Duodenal mucosa (tissue), 2 donors: Measurements from ENCODE around the gene SLC27A3.
"Not testable (repeated sequence)": the region's sequence is repeated elsewhere in the genome, so short reads cannot be mapped to it uniquely, and the experiment has no call there.

Source experiments
- H3K27ac ChIP-seq: one replicate; pipeline ENCODE4 v1.7.0; 2013; ENCODE audit warnings: low read depth, low read length
- H3K27me3 ChIP-seq, 2 donors: one replicate each; pipeline ENCODE4 v1.7.0; 2013; ENCODE audit warnings: low read length in 2 of 2, control low read depth in 1 of 2; ENCODE audit not compliant: insufficient read depth in 2 of 2, control insufficient read depth in 1 of 2
- H3K36me3 ChIP-seq, 2 donors: one replicate each; pipeline ENCODE4 v1.7.0; 2013; ENCODE audit warnings: low read length in 2 of 2, control low read depth in 1 of 2; ENCODE audit not compliant: insufficient read depth in 2 of 2, control insufficient read depth in 1 of 2
- H3K4me1 ChIP-seq, 2 donors: one replicate each; pipeline ENCODE4 v1.7.0; 2013; ENCODE audit warnings: low read length in 2 of 2, control low read depth in 1 of 2; ENCODE audit not compliant: insufficient read depth in 2 of 2, control insufficient read depth in 1 of 2
- H3K4me3 ChIP-seq, 2 donors: one replicate each; pipeline ENCODE4 v1.7.0; 2013; ENCODE audit warnings: low read length in 2 of 2, low read depth in 1 of 2
- H3K9ac ChIP-seq, 2 donors: one replicate each; pipeline ENCODE4 v1.7.0; 2013; ENCODE audit warnings: low read length in 2 of 2, low read depth in 1 of 2
- H3K9me3 ChIP-seq, 2 donors: one replicate each; pipeline ENCODE4 v1.7.0; 2013; ENCODE audit warnings: low read length in 2 of 2, control low read depth in 1 of 2; ENCODE audit not compliant: control insufficient read depth in 1 of 2

Gene SLC27A3

GRCh38 chr1:153760440-153760839 lies 14.8 kb upstream of the SLC27A3 start:
- no peaks in the 10 kb centered on the region for H3K27me3 ChIP-seq
- no peak overlapping the region for H3K9ac ChIP-seq
- H3K36me3 ChIP-seq = peaks cover 31 to 77% of the 10 kb centered on the region in 2 donors
- H3K27ac ChIP-seq = no peak overlapping the region
- H3K4me3 ChIP-seq = no peak overlapping the region
- H3K4me1 ChIP-seq = peaks cover 5 to 18% of the 10 kb centered on the region in 2 donors
- H3K9me3 ChIP-seq = no peaks in the 10 kb centered on the region

- Histone ChIP-seq H3K4me1 (peaks cover 16 to 28% of the 10 kb centered on the region in 2 donors), H3K27me3 (no peaks in the 10 kb centered on the region), H3K4me3 (no peak overlapping the region), H3K9ac (no peak overlapping the region), H3K9me3 (no peaks in the 10 kb centered on the region), H3K36me3 (peaks cover 34 to 73% of the 10 kb centered on the region in 2 donors), H3K27ac (no peak overlapping the region)
Measured at GRCh38 chr1:153763365-153764225, 11.6 kb upstream of the SLC27A3 start.

- no peaks in the 10 kb centered on the region for H3K27me3 ChIP-seq
- H3K9ac ChIP-seq = no peak overlapping the region
- H3K27ac ChIP-seq = no peak overlapping the region
- peaks cover 32 to 73% of the 10 kb centered on the region in 2 donors for H3K36me3 ChIP-seq
- no peaks in the 10 kb centered on the region for H3K9me3 ChIP-seq
- H3K4me1 ChIP-seq = peaks cover 20 to 33% of the 10 kb centered on the region in 2 donors
- H3K4me3 ChIP-seq = no peak overlapping the region
Measured at GRCh38 chr1:153764310-153764709, 10.9 kb upstream of the SLC27A3 start.

GRCh38 chr1:153766663-153767062 lies 8.5 kb upstream of the SLC27A3 start:
- H3K27me3 ChIP-seq, H3K9me3 ChIP-seq, H3K4me3 ChIP-seq, H3K27ac ChIP-seq, H3K9ac ChIP-seq: not testable (repeated sequence)
- H3K4me1 ChIP-seq = peaks cover 20 to 33% of the 10 kb centered on the region in 2 donors
- peaks cover 33 to 72% of the 10 kb centered on the region in 2 donors for H3K36me3 ChIP-seq

GRCh38 chr1:153767519-153767918 lies 7.7 kb upstream of the SLC27A3 start:
- Histone ChIP-seq H3K27me3 (no peaks in the 10 kb centered on the region), H3K36me3 (peaks cover 33 to 76% of the 10 kb centered on the region in 2 donors), H3K4me1 (peaks cover 20 to 36% of the 10 kb centered on the region in 2 donors), H3K27ac (no peak overlapping the region), H3K9ac (peak overlapping the region in 1 of 2 donors; percentile 5), H3K4me3 (no peak overlapping the region), H3K9me3 (no peaks in the 10 kb centered on the region)

GRCh38 chr1:153768316-153769181 lies 6.7 kb upstream of the SLC27A3 start:
- Histone ChIP-seq H3K9ac (no peak overlapping the region), H3K27ac (no peak overlapping the region), H3K36me3 (peaks cover 25 to 74% of the 10 kb centered on the region in 2 donors)

GRCh38 chr1:153769221-153769620 lies 6.0 kb upstream of the SLC27A3 start:
- no peak overlapping the region for H3K27ac ChIP-seq
- H3K9me3 ChIP-seq = no peaks in the 10 kb centered on the region
- no peak overlapping the region for H3K9ac ChIP-seq
- H3K4me1 ChIP-seq = peaks cover 15 to 26% of the 10 kb centered on the region in 2 donors
- no peaks in the 10 kb centered on the region for H3K27me3 ChIP-seq
- no peak overlapping the region for H3K4me3 ChIP-seq
- H3K36me3 ChIP-seq = peaks cover 18 to 67% of the 10 kb centered on the region in 2 donors

More at GRCh38 chr1:153768316-153769181, 6.7 kb upstream of the SLC27A3 start:
- Histone ChIP-seq H3K4me1 (peaks cover 20 to 30% of the 10 kb centered on the region in 2 donors), H3K9me3 (no peaks in the 10 kb centered on the region), H3K4me3 (no peak overlapping the region), H3K27me3 (no peaks in the 10 kb centered on the region)

GRCh38 chr1:153770797-153771196 lies 4.4 kb upstream of the SLC27A3 start:
- peaks cover 14 to 57% of the 10 kb centered on the region in 2 donors for H3K36me3 ChIP-seq
- peaks cover 21 to 30% of the 10 kb centered on the region in 2 donors for H3K4me1 ChIP-seq
- H3K9me3 ChIP-seq = no peaks in the 10 kb centered on the region
- H3K9ac ChIP-seq = no peak overlapping the region
- H3K4me3 ChIP-seq = no peak overlapping the region
- no peak overlapping the region for H3K27ac ChIP-seq
- H3K27me3 ChIP-seq = no peaks in the 10 kb centered on the region

- peaks cover 14 to 57% of the 10 kb centered on the region in 2 donors for H3K36me3 ChIP-seq
- H3K4me1 ChIP-seq = peaks cover 24 to 33% of the 10 kb centered on the region in 2 donors
- no peak overlapping the region for H3K4me3 ChIP-seq
- H3K27me3 ChIP-seq = no peaks in the 10 kb centered on the region
- H3K27ac ChIP-seq = no peak overlapping the region
- H3K9me3 ChIP-seq = no peaks in the 10 kb centered on the region
- H3K9ac ChIP-seq = no peak overlapping the region
Measured at GRCh38 chr1:153771261-153771660, 3.9 kb upstream of the SLC27A3 start.
